GM18498 (cell line): Measurements from ENCODE around the gene SLC32A1.

Source experiments
- ATAC-seq: cut with Tn5 transposase; IDR thresholded peaks from one replicate; pipeline ENCODE4 v1.9.1; 2021; ENCODE audit warnings: mild to moderate bottlenecking, moderate library complexity; ENCODE audit not compliant: unreplicated experiment

Gene SLC32A1

GRCh38 chr20:38723848-38724625 lies at the start of gene SLC32A1:
SLC32A1 (plus strand) TSS chr20:38724486; CDS start chr20:38724725, 239 bp downstream.
- no peak for ATAC-seq

GRCh38 chr20:38674765-38675133 lies 49.5 kb upstream of the SLC32A1 start:
- ATAC-seq: no peak

DNA sequence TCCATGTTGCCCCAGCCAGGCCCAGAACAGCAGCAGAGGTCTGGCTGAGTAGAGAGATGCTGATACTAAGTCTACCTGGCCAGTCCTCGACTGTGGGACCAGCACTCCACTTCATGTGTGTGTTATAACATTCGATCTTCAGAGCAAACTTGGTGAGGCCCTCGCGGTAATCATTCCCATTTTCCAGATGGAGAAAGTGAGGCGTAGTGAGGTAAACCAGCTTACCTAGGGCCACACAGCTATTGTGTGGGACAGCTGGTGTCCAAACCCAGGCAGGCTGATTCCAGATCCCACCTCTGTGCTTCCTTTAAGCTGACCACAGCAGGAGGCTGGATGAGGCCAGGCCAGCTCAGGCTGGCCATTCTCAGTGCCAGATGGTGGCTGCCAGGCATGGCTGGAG lies 47.7 kb upstream of the SLC32A1 start:
- no peak for ATAC-seq

GRCh38 chr20:38680500-38681306 lies 43.6 kb upstream of the SLC32A1 start:
- no peak for ATAC-seq

DNA sequence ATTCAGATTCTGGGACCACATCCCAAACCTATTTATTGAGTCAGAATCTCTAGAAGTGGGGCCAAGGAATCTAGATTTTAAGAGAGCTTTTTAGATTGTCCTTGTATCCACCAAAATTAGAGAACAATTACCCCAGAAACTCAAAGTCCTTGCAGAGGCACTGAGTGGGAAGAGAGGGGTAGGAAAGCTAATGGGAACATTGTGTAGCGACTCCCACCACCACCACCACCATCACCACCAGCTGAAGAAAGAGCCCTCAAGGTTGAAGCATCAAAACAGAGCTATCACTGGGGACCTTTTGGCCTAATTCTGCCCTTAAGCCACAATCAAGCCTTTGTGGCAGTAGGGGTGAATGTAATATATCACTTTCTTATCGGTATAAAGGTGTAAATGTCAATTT lies 39.0 kb upstream of the SLC32A1 start:
- no peak for ATAC-seq

GRCh38 chr20:38685853-38686473 lies 38.3 kb upstream of the SLC32A1 start:
- ATAC-seq: no peak

GRCh38 chr20:38692436-38693411 lies 31.6 kb upstream of the SLC32A1 start:
- ATAC-seq: no peak

- no peak for ATAC-seq
Observed at GRCh38 chr20:38697306-38697705, 27.0 kb upstream of the SLC32A1 start.

DNA sequence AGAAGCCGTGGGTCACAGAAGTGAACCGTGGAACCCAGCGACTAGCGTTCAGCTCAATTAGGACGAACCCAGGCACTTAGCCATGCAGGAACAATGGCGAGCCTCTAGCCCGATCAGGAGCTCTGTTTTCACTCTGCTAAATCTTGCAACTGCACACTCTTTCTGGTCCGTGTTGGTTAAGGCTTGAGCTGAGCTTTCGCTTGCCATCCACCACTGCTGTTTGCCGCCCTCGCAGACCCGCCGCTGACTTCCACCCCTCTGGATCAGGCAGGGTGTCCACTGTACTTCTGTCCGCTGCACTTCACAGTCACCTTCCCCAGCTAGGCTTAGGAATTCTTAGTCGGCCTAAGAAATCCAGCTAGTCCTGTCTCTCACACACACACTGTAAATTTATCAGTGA lies 25.7 kb upstream of the SLC32A1 start:
- ATAC-seq: no peak

DNA sequence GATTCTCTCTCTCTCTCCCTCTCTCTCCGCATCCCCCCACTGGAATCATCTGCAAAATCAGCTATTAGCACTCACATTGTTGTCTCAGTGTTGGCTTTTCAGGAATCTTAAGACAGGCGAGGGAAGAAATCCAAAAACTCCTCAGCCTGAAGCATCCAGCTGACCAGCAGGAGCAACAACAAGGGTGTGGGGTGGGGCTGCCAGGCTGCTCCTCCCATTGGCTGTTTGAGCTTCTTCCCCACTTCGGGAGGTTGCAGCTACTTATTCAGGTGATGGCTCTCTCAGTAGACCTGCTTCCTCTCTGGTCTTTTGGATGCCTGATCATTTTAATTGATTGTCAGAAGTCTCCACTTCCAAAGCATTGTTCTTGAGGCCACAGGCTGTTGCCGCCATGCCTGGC lies 24.1 kb upstream of the SLC32A1 start:
- ATAC-seq: no peak

- ATAC-seq: no peak
Observed at GRCh38 chr20:38700926-38701325, 23.4 kb upstream of the SLC32A1 start.

DNA sequence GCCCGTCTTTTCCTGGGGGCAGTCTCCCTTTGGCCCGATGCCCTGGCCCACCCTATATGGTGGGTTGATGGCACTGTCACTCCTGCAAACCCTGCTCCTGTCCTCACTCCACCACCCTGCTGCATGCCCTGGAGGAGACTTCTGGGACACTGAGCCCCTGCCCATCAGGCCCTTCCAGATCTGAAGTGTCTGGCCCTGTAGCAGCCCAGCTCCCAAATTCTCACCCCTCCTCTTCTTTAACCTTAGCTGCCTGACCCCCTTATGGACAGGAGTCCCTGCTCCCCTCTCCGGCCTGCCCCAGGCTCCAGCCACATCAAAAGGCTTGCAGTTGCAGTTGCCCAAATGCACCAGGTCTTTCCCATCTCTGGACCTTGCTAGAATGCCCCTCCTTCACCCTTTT lies 20.8 kb upstream of the SLC32A1 start:
- no peak for ATAC-seq

- ATAC-seq: no peak
Observed at GRCh38 chr20:38704136-38704535, 20.1 kb upstream of the SLC32A1 start.

GRCh38 chr20:38706509-38706908 lies 17.8 kb upstream of the SLC32A1 start:
- no peak for ATAC-seq

GRCh38 chr20:38714308-38714707 lies 10.0 kb upstream of the SLC32A1 start:
- no peak for ATAC-seq

- ATAC-seq: no peak
Observed at GRCh38 chr20:38715646-38716045, 8.6 kb upstream of the SLC32A1 start.

- ATAC-seq: no peak
Observed at GRCh38 chr20:38722683-38723016, 1.6 kb upstream of the SLC32A1 start.

DNA sequence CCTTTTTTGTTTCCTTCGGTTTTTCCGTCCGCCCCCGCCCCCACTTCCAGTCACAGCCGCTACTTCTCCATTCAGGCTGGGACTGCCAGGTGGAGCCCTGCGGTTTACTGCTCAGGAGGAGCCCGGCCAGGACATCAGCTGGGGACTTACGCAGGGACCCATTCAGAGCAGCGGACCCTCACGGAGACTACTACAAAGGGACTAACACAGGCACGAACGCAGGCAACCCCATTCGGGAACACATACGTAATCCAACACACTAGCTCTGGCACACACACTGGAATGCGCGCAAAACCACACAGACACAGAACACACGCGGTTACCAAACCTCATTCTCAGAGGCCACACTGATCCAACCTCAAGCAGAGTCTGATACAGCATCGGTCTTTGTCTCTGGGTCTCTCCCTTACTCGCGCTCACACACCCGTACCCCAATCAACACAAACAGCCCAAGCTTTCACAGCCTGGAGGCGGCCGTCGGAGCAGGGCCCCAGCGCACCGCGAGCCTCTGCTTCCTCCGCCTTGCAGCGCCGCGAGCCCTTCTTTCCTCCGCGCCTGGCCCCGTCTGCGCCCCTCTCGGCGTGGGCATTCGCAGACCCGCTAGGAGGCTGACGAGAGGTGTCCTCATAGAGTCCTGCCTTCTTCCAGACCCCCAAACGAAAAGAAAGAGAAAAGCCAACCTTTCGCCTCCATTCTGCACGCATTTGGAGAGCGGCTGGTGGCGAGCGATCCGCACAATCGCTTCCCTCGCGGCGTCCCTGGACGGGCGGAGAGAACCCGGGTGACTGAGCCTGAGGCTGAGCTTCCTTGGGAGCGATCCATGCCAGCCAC lies 1.1 kb upstream of the SLC32A1 start:
- no peak for ATAC-seq

DNA sequence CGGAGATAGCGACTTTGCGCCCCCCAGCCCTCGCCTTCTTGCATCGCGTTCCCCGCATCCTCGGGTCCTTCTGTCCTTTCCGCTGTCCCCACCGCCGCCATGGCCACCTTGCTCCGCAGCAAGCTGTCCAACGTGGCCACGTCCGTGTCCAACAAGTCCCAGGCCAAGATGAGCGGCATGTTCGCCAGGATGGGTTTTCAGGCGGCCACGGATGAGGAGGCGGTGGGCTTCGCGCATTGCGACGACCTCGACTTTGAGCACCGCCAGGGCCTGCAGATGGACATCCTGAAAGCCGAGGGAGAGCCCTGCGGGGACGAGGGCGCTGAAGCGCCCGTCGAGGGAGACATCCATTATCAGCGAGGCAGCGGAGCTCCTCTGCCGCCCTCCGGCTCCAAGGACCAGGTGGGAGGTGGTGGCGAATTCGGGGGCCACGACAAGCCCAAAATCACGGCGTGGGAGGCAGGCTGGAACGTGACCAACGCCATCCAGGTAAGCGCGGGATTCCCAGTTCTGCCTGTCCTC lies 401 bp downstream of the SLC32A1 start:
- ATAC-seq: no peak
